ENCODE measurements around the gene SREK1IP1.

DNA sequence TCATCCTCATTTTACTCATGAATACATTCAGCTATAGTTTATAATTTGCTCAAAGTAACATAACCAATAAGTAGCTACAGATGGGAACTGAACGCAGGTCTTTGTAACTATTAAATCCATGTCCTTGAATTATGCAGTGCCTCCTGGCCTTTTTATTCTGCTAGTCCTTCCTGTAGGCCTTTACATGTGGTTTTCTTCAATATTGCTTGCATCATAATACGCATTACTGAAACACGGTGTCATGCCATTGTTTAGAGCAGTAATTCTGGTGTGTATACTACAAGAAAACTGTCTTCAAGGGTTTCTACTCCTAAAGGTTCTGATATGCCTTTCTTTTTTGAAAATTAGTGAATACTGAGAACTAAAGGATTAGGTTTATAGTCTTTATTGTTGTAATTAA lies 21.0 kb upstream of the SREK1IP1 start:
- TF ChIP-seq POLR2A (IDR thresholded peaks at IDR 0.05) (no peak), POLR2AphosphoS5 (IDR thresholded peaks at IDR 0.05) (no peak), EP300 (IDR thresholded peaks at IDR 0.05) (no peak)
- TF ChIP-seq, protein P1, sequence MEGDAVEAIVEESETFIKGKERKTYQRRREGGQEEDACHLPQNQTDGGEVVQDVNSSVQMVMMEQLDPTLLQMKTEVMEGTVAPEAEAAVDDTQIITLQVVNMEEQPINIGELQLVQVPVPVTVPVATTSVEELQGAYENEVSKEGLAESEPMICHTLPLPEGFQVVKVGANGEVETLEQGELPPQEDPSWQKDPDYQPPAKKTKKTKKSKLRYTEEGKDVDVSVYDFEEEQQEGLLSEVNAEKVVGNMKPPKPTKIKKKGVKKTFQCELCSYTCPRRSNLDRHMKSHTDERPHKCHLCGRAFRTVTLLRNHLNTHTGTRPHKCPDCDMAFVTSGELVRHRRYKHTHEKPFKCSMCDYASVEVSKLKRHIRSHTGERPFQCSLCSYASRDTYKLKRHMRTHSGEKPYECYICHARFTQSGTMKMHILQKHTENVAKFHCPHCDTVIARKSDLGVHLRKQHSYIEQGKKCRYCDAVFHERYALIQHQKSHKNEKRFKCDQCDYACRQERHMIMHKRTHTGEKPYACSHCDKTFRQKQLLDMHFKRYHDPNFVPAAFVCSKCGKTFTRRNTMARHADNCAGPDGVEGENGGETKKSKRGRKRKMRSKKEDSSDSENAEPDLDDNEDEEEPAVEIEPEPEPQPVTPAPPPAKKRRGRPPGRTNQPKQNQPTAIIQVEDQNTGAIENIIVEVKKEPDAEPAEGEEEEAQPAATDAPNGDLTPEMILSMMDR (IDR thresholded peaks at IDR 0.05), result no peak

Measured in stomach (tissue), 4 donors.